Activated CD4-positive, alpha-beta memory T cell treated with anti-CD3 and anti-CD28 coated beads, Interleukin-2, amount 10 ng/mL, durations not matched to agents 7 days and 5 days (primary cell): Measurements from ENCODE around the gene PRCD. TPM values are rescaled to one million over a fixed set of nuclear protein-coding genes. Genes with fewer than 3 reads are reported as not detected.

ENCODE experiments used
- CTCF ChIA-PET: fragments of 350-600 bp; sonication (Branson Sonifier 250); formaldehyde crosslinking; loops from one replicate; lab custom pipeline; 2021; ENCODE audit warnings: antibody characterized with exemption, inconsistent platforms; lab: Charles Lee
- POLR2A ChIA-PET: fragments of 350-600 bp; sonication (Branson Sonifier 250); formaldehyde crosslinking; loops from one replicate; lab custom pipeline; 2021; ENCODE audit warnings: antibody characterized with exemption; lab: Charles Lee
- DNase-seq: peaks from one replicate; pipeline ENCODE4 v3.0.0-alpha.2; 2020
- H3K27ac Mint-ChIP-seq: one replicate; pipeline ENCODE4 v1.8.0; 2021; ENCODE audit warnings: mild to moderate bottlenecking, mixed read lengths
- H3K27me3 Mint-ChIP-seq: one replicate; pipeline ENCODE4 v1.8.0; 2021; ENCODE audit warnings: mixed read lengths
- H3K36me3 Mint-ChIP-seq: one replicate; pipeline ENCODE4 v1.8.0; 2021; ENCODE audit warnings: low read depth, mixed read lengths
- H3K4me1 Mint-ChIP-seq: one replicate; pipeline ENCODE4 v1.8.0; 2021; ENCODE audit warnings: mixed read lengths
- H3K4me3 Mint-ChIP-seq: one replicate; pipeline ENCODE4 v1.8.0; 2021; ENCODE audit warnings: mild to moderate bottlenecking, mixed read lengths
- H3K9me3 Mint-ChIP-seq: one replicate; pipeline ENCODE4 v1.8.0; 2021; ENCODE audit warnings: mixed read lengths
- total RNA-seq, 2 experiments: library from RNA; stranded (reverse); gene quantifications; one replicate each; pipeline ENCODE4 v1.2.3, GENCODE V29; 2021

The PRCD gene
- total RNA-seq, 2 experiments from 2014 or later = not detected

- no peaks in the 10 kb centered on the region for H3K9me3 Mint-ChIP-seq
- peaks cover 3% of the 10 kb centered on the region for H3K4me1 Mint-ChIP-seq
- no peak within 1 kb of the TSS for H3K4me3 Mint-ChIP-seq
- ChIA-PET CTCF (no interaction called here), POLR2A (no interaction called here)
- H3K36me3 Mint-ChIP-seq = no peaks in the 10 kb centered on the region
- no peak within 1 kb of the TSS for H3K27ac Mint-ChIP-seq
- no peak for DNase-seq
- H3K27me3 Mint-ChIP-seq = peaks cover 49% of the 10 kb centered on the region
Observed at GRCh38 chr17:76537578-76538280, 2.1 kb upstream of the PRCD start, which contains the start of gene CYGB. CYGB (minus strand) TSS chr17:76537709; CDS start chr17:76537542, 167 bp downstream.

- DNase-seq = no peak
- Mint-ChIP-seq H3K27me3 (peaks cover 49% of the 10 kb centered on the region), H3K36me3 (no peaks in the 10 kb centered on the region), H3K9me3 (no peaks in the 10 kb centered on the region), H3K27ac (no peak overlapping the region), H3K4me3 (no peak overlapping the region), H3K4me1 (peaks cover 3% of the 10 kb centered on the region)
- ChIA-PET POLR2A (no interaction called here), CTCF (interaction anchor here (2.5 to 3.2 kb wide), 2 partner anchors 15 to 19 kb away, joined by 6 to 13 read pairs; no protein-coding TSS in a partner anchor)
Observed at GRCh38 chr17:76538281-76538931, 1.4 kb upstream of the PRCD start.

- Mint-ChIP-seq H3K36me3 (no peaks in the 10 kb centered on the region), H3K9me3 (no peaks in the 10 kb centered on the region), H3K4me1 (peaks cover 3% of the 10 kb centered on the region), H3K27ac (no peak overlapping the region), H3K4me3 (no peak overlapping the region), H3K27me3 (peaks cover 54% of the 10 kb centered on the region)
- ChIA-PET CTCF (interaction anchor here (2.5 to 3.2 kb wide), 2 partner anchors 16 to 18 kb away, joined by 6 to 13 read pairs; no protein-coding TSS in a partner anchor), POLR2A (interaction anchor here (0.6 to 1.3 kb wide), 2 partner anchors 10 to 550 kb away, joined by 3 to 4 read pairs; no protein-coding TSS in a partner anchor)
- DNase-seq = no peak
Observed at GRCh38 chr17:76538941-76539570, 788 bp upstream of the PRCD start.

GRCh38 chr17:76540381-76541300 lies 797 bp downstream of the PRCD start:
- H3K27ac Mint-ChIP-seq = no peak overlapping the region
- no peaks in the 10 kb centered on the region for H3K36me3 Mint-ChIP-seq
- no peaks in the 10 kb centered on the region for H3K9me3 Mint-ChIP-seq
- H3K27me3 Mint-ChIP-seq = peaks cover 48% of the 10 kb centered on the region
- H3K4me1 Mint-ChIP-seq = peaks cover 3% of the 10 kb centered on the region
- ChIA-PET POLR2A (interaction anchor here (1.3 kb wide), 1 partner anchor 9 kb away, joined by 3 read pairs; no protein-coding TSS in a partner anchor), CTCF (interaction anchor here (0.8 to 3.2 kb wide), 4 partner anchors 16 to 83 kb away, joined by 3 to 13 read pairs (median 6); no protein-coding TSS in a partner anchor)
- DNase-seq = no peak
- no peak overlapping the region for H3K4me3 Mint-ChIP-seq

- ChIA-PET POLR2A (no interaction called here), CTCF (no interaction called here)
Observed at GRCh38 chr17:76541739-76542454, 2.1 kb downstream of the PRCD start.

GRCh38 chr17:76542566-76542971 lies 2.7 kb downstream of the PRCD start:
- POLR2A ChIA-PET = no interaction called here
- no peaks in the 10 kb centered on the region for H3K9me3 Mint-ChIP-seq
- peaks cover 33% of the 10 kb centered on the region for H3K27me3 Mint-ChIP-seq
- no peak overlapping the region for H3K27ac Mint-ChIP-seq
- peaks cover 3% of the 10 kb centered on the region for H3K4me1 Mint-ChIP-seq
- DNase-seq = no peak
- H3K4me3 Mint-ChIP-seq = no peak overlapping the region
- CTCF ChIA-PET = no interaction called here
- no peaks in the 10 kb centered on the region for H3K36me3 Mint-ChIP-seq

More at GRCh38 chr17:76541739-76542454, 2.1 kb downstream of the PRCD start:
- H3K27me3 Mint-ChIP-seq = peaks cover 36% of the 10 kb centered on the region
- no peak for DNase-seq
- no peaks in the 10 kb centered on the region for H3K36me3 Mint-ChIP-seq
- H3K4me1 Mint-ChIP-seq = peaks cover 3% of the 10 kb centered on the region
- no peak overlapping the region for H3K4me3 Mint-ChIP-seq
- no peaks in the 10 kb centered on the region for H3K9me3 Mint-ChIP-seq
- H3K27ac Mint-ChIP-seq = no peak overlapping the region

GRCh38 chr17:76542984-76543383 lies 3.1 kb downstream of the PRCD start:
- CTCF ChIA-PET = interaction anchor here (0.9 to 1.3 kb wide), 2 partner anchors 15 to 59 kb away, joined by 3 to 5 read pairs; no protein-coding TSS in a partner anchor
- no peaks in the 10 kb centered on the region for H3K36me3 Mint-ChIP-seq

GRCh38 chr17:76543482-76543825 lies 3.6 kb downstream of the PRCD start:
- Mint-ChIP-seq H3K36me3 (no peaks in the 10 kb centered on the region), H3K27me3 (peaks cover 30% of the 10 kb centered on the region), H3K4me3 (no peak overlapping the region), H3K9me3 (no peaks in the 10 kb centered on the region), H3K27ac (no peak overlapping the region), H3K4me1 (peaks cover 3% of the 10 kb centered on the region)
- CTCF ChIA-PET = interaction anchor here (0.9 to 1.3 kb wide), 3 partner anchors 14 to 58 kb away, joined by 3 to 5 read pairs (median 4); no protein-coding TSS in a partner anchor
- no peak for DNase-seq
- POLR2A ChIA-PET = interaction anchor here (1.6 kb wide), 1 partner anchor 14 kb away, joined by 8 read pairs; no protein-coding TSS in a partner anchor

More at GRCh38 chr17:76542984-76543383, 3.1 kb downstream of the PRCD start:
- no peak overlapping the region for H3K4me3 Mint-ChIP-seq
- H3K27ac Mint-ChIP-seq = no peak overlapping the region
- POLR2A ChIA-PET = interaction anchor here (1.6 kb wide), 1 partner anchor 15 kb away, joined by 8 read pairs; no protein-coding TSS in a partner anchor
- peaks cover 33% of the 10 kb centered on the region for H3K27me3 Mint-ChIP-seq
- no peak for DNase-seq
- H3K4me1 Mint-ChIP-seq = peaks cover 3% of the 10 kb centered on the region
- H3K9me3 Mint-ChIP-seq = no peaks in the 10 kb centered on the region

- POLR2A ChIA-PET = interaction anchor here (1.6 kb wide), 1 partner anchor 14 kb away, joined by 8 read pairs; no protein-coding TSS in a partner anchor
- peaks cover 25% of the 10 kb centered on the region for H3K27me3 Mint-ChIP-seq
- DNase-seq = no peak
Observed at GRCh38 chr17:76543826-76544545, 4.1 kb downstream of the PRCD start.

GRCh38 chr17:76544546-76545365 lies 4.9 kb downstream of the PRCD start:
- Mint-ChIP-seq H3K9me3 (no peaks in the 10 kb centered on the region), H3K4me3 (no peak overlapping the region), H3K27ac (no peak overlapping the region), H3K4me1 (no peaks in the 10 kb centered on the region), H3K27me3 (peaks cover 17% of the 10 kb centered on the region), H3K36me3 (no peaks in the 10 kb centered on the region)
- CTCF ChIA-PET = interaction anchor here (0.8 to 1.1 kb wide), 3 partner anchors 21 to 136 kb away, joined by 3 to 4 read pairs (median 4); no protein-coding TSS in a partner anchor
- DNase-seq = no peak
- POLR2A ChIA-PET = interaction anchor here (1.4 to 1.6 kb wide), 3 partner anchors 11 to 161 kb away, joined by 3 to 8 read pairs (median 4); partner anchors contain the start of gene SPHK1

More at GRCh38 chr17:76543826-76544545, 4.1 kb downstream of the PRCD start:
- Mint-ChIP-seq H3K27ac (no peak overlapping the region), H3K9me3 (no peaks in the 10 kb centered on the region), H3K4me3 (no peak overlapping the region), H3K4me1 (no peaks in the 10 kb centered on the region), H3K36me3 (no peaks in the 10 kb centered on the region)
- CTCF ChIA-PET = interaction anchor here (0.9 to 1.3 kb wide), 3 partner anchors 14 to 58 kb away, joined by 3 to 5 read pairs (median 4); no protein-coding TSS in a partner anchor
